ENCODE data around the gene TMEM132C.

TMEM132C gene

DNA sequence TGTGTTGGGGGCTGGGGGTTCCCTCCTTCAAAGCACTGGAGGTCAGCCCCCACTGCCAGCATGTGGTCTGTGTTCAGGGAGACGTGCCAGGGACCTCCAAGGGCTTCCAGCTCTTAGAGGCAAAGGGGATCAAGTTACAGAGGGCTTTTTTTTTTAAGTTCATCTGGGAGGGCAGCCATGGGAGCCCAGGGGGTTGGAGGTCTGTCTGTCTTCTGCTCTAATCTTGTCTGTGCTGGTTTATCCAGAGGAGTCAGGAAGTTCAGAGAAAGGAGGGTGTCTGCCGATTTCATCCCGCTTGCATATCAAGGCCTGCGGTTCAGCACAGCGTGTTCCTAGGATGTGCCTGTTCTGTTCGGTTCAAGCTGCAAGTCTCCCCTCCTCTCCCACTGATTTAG, 72.2 kb downstream of the TMEM132C start:
- DNase-seq (ENCODE audit: low read depth) = no peak

GRCh38 chr12:128339631-128340030, 72.7 kb downstream of the TMEM132C start:
- DNase-seq (ENCODE audit: low read depth) = no peak

- DNase-seq (ENCODE audit: low read depth) = no peak
These were observed 86.3 kb downstream of the TMEM132C start for GRCh38 chr12:128353301-128353700.

DNA sequence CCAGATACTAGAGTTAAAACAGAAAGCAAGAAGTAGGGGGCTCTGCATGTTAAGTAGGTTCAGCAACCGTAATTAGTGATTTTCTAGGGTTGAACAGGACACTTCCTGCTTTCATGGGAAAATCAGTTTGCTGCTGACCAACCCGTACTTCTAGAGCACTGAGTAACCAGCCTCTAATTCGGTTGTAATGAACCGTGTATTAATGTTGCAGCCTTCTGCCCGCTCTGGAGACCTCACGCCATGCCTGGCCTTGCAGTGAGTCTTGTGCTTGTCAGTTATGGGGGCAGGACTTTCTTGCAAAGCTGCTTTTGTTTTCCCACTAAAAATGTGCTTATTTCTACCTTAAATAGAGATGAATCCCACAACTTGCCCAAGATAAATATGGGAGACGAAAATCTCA, 89.6 kb downstream of the TMEM132C start:
- DNase-seq (ENCODE audit: low read depth) = no peak

DNA sequence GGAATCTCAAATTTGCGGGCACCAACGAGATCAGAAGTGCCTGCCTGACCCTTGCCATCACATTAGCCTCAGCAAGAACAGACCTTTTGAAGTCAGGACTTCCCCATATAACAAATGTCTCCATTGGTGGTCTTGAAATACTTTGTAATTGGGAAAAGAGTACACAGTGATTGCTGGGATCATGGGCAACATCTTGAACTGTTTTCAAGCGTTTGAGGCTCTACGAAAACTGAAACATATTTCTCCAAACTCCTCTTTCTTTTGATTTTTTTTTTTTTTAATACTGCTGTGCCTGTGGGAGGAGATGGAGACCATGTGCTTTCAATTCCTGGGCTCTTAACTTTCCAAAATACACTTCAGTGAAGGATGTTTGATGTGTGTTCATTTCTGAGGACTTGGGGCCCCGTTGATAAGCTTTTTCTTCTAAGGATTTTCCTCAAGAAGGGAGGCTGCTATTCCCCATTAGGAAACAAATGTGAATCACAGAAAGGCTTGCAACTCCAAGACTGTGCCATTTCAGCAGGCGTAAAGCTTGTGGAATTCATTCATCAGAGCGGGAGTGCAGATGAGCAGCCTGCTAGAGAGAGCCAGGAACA, 94.5 kb downstream of the TMEM132C start:
- no peak for DNase-seq (ENCODE audit: low read depth)

- no peak for DNase-seq (ENCODE audit: low read depth)
These were observed 98.1 kb downstream of the TMEM132C start for GRCh38 chr12:128365032-128365431.

DNA sequence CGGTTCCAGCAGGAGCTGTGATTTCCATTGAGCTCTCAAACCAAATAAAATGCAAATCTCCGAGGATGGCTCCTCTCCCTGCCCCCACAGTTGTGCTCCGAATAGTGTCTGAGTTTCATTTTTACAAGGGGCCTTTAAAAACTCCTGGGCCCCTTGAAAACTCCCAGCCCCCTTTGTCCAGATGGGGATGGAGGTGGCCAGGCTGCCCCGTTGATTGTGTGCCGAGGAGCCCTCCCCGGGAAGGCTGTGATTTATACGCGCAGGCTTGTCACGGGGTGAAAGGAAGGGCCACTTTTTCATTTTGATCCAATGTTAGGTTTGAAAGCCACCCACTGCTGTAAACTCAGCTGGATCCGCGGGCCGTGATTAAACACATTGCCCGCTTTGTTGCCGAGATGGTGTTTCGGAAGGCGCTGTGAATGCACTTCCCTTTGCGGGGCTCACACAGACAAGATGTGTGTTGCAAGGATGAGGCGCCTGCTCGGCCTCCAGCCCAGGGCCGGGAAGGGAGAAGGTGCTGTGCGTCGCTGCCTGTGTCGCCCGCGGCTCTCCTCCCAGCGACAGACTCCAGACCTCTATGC, 98.8 kb downstream of the TMEM132C start:
- DNase-seq (ENCODE audit: low read depth) = no peak

GRCh38 chr12:128367961-128368360, 101.0 kb downstream of the TMEM132C start:
- no peak for DNase-seq (ENCODE audit: low read depth)

DNA sequence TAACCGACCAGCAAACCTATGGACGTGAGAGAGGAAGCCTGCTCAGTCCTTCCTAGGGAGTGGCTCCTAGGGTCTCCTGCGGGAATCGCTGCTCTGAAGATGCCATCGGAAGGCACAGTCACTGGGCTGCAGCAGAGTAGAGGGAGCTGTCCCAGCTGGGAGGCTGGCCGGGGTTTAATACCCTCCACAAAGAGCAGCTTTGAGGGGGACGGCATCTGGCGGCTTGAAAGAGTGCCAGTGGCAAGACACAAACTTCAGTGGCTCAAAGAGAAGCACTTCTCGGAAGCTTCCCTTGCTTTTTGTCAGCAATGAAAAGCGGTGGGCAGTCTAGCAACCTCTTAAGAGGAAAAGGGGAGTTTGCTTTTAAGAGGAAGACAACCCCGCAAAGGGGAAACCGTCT, 114.6 kb downstream of the TMEM132C start:
- no peak for DNase-seq (ENCODE audit: low read depth)

DNA sequence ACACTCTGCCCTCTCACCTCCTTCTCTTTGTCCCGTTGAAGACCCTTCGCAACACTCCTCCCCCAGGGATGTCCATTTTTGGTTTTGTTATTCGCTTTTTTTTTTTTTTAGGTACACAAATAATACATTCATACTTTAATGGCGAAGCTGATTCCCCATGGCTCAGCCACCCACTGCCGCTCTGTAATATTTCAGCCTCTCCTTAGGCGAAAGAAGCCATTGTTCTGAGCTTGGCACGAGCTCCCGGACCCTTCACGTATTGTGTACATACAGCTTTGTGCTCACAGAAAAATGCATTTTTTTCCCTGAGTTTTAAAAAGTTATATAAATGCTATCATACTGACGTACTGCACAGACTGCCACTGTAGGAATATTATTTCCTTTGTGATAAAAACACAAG, 115.0 kb downstream of the TMEM132C start:
- DNase-seq (ENCODE audit: low read depth) = no peak

DNA sequence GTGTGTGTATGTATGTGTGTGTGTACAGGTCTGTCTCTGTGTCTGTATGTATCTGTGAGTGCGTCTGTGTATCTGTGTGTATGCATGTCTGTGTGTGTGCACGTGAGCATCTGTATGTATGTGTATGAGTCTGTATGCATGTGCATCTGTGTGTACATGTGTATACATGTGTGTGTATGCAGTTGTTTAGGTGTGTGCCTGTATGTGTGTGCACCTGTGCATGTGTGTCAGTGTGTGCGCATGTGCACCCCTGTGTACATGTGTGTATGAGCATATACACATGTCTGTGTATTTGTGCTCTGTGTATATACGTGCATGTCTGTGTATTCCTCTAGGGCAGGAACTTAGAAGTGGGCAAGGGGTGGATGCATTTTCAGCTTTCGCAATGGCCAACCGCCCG, 116.0 kb downstream of the TMEM132C start:
- no peak for DNase-seq (ENCODE audit: low read depth)

DNA sequence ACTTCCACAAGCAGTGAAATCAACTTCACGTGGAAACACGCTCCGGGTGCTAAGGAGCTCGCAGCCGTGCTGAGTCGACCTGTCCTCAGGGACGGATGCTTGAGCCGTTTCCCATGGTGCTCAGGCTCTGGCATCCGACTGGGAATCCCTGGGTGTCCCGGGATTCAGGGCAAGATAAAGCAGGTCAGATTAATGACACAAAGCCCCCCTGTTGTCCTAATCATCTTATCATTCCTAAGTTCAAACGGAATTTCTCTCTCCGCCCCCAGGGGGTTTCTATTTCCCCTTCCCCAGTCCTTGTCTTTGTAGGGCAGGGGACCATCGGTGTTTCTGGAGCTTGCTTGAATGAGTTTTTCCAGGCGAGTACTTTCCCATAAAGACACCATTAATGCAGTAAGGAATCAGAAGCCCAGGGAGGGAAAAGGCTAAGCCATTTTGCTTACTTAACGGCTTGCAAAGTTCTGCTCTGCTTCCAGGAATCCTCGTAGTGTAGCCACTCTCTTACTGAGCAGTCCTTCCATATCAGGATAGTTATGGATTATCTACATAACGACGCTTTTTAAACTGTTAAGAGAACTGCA, 116.5 kb downstream of the TMEM132C start:
- DNase-seq (ENCODE audit: low read depth) = no peak

- no peak for DNase-seq (ENCODE audit: low read depth)
These were observed 118.8 kb downstream of the TMEM132C start for GRCh38 chr12:128385736-128386135.

GRCh38 chr12:128387811-128388422, 120.9 kb downstream of the TMEM132C start:
- no peak for DNase-seq (ENCODE audit: low read depth)

- no peak for DNase-seq (ENCODE audit: low read depth)
These were observed 121.6 kb downstream of the TMEM132C start for GRCh38 chr12:128388461-128389000.

- DNase-seq (ENCODE audit: low read depth) = no peak
These were observed 126.4 kb downstream of the TMEM132C start for GRCh38 chr12:128393346-128393745.

DNA sequence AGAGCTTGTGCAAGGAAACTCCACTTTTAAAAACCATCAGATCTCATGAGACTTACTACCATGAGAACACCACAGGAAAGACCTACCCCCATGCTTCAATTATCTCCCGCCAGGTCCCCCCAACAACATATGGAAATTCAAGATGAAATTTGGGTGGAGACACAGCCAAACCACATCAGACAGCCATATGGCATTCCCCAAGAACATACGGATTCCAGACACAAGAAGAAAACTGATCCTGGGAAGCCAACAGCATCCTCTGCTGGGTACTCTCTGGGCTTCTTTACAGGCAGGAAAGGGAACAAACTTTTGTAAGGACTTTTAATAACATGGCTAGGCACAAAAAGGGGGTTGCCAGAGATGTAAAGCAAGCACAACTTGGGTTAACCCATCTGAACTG, 127.2 kb downstream of the TMEM132C start:
- no peak for DNase-seq (ENCODE audit: low read depth)

DNA sequence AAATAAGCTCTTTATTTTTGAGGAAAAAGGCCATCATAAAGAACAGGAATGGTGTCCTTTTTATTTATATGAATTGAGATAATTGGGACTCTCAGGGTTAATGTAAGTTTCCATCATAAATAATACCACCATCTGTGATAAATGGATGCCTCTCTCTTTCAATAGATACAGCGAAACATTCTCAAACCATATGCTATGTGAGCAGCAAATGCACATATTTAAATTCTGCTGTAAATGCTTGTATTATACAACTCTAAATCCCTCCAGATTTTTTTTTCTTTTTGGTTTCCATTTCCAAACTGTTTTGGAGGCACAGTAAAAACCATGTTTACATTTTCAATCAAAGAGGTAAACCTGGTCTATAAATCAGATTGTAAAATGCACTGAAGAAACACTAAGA, 132.3 kb downstream of the TMEM132C start:
- no peak for DNase-seq (ENCODE audit: low read depth)

- no peak for DNase-seq (ENCODE audit: low read depth)
These were observed 135.7 kb downstream of the TMEM132C start for GRCh38 chr12:128402486-128403243.

DNA sequence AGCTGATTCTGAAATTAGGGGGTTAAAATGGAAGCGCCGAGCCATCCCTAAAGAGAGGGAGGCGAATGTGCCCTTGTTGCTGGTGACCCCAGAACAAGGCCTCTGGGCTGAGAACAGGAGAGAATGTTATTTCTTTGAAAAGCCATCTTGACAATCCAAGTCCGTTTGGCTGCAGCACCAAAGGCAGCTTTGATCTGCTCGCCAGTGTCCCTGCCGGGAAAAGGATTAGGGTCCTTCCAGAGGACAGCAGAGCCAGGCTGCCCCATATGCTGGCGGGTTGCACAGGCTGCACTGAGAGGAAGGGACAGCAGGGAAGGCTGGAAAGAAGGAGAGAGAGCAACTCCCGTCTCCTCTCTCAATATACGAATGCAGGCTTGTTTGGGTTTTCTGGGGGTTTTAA, 141.7 kb downstream of the TMEM132C start:
- no peak for DNase-seq (ENCODE audit: low read depth)

DNA sequence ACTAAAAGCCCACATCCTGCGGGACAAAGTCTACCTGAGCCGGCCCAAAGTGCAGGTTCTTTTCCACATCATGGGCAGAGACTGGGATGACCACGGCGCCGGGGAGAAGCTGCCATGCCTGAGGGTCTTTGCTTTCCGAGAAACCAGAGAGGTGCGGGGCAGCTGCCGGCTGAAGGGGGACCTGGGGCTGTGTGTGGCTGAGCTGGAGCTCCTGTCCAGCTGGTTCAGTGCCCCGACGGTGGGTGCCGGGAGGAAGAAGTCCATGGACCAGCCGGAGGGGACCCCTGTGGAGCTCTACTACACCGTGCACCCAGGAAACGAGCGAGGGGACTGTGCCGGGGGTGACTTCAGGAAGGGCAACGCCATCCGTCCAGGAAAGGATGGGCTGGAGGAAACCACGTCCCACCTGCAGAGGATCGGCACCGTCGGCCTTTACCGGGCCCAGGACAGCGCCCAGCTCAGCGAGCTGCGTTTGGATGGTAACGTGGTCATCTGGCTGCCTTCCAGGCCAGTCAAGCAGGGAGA, 148.1 kb downstream of the TMEM132C start:
- DNase-seq (ENCODE audit: low read depth) = no peak

DNA sequence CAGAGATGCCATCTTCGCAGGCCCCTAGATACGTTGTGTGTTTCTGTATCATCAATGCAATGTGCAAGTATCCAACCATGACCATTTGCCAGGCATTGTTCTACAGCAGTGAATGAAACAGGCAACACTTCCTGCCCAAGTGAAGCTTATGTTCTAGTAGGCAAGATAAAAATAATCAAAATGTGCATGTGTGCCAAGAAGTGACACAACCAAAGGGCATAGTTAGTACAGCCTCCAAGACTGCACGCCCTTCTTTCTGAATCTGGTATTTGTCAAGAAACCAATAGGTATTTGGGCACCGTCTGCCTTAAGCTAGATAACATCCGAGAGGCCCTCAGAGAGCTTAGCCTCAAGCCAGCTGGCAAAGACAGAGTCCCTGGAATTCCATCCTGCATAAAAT, 152.0 kb downstream of the TMEM132C start:
- DNase-seq (ENCODE audit: low read depth) = no peak

All from stromal cell of bone marrow (primary cell).